Gastrocnemius medialis (tissue), 4 donors: Measurements from ENCODE around the gene TCP11L2.

Source experiments
- CTCF ChIP-seq, 5 experiments: fragments of 450-650 bp in 3 of 5; fragments of 200-600 bp in 2 of 5; sonication (generic) in 2 of 5; IDR thresholded peaks in 4 of 5; conservative IDR thresholded peaks in 1 of 5; 1 replicate in 4 of 5; 2 replicates in 1 of 5; pipeline ENCODE4 v1.5.1; 2016 to 2019; ENCODE audit warnings: antibody characterized with exemption in 5 of 5, mild to moderate bottlenecking in 3 of 5, moderate library complexity in 3 of 5
- POLR2A ChIP-seq, 2 donors: fragments of 450-650 bp; IDR thresholded peaks; one replicate each; pipeline ENCODE4 v1.6.1; 2017; ENCODE audit warnings: antibody characterized with exemption in 2 of 2, mild to moderate bottlenecking in 2 of 2, moderate library complexity in 2 of 2

- TF ChIP-seq CTCF (IDR thresholded peaks at IDR 0.05 in 4 of 5, conservative IDR thresholded peaks at IDR 0.05 in 1 of 5), result no peak
- TF ChIP-seq POLR2A (IDR thresholded peaks at IDR 0.05), result no peak
Observed at GRCh38 chr12:106389151-106389550, 86.6 kb downstream of the TCP11L2 start.
